ENCODE data around the gene NEDD4L.
"Not testable (repeated sequence)": the region's sequence is repeated elsewhere in the genome, so short reads cannot be mapped to it uniquely, and the experiment has no call there.

The NEDD4L gene

DNA sequence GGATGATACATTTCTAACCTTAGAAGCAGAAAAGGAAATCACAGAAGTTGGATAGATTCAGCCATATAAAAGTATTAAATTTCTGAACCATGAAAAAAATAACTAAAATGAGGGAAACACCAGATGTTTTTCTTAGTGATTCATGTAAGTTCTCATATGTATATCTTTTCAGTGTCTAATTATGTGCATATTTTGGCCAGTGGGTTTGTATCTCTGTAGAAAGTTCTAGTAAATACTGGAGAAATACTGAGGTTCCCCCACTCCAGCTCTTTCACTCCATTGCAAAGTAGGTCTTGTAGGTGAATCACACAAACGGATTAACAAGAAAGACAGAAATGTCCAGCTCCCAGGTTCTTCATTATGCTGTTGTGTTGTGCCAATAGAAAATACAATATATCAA is 222.3 kb downstream of the NEDD4L start:
- DNase-seq (ENCODE audit: low read depth), result no peak

DNA sequence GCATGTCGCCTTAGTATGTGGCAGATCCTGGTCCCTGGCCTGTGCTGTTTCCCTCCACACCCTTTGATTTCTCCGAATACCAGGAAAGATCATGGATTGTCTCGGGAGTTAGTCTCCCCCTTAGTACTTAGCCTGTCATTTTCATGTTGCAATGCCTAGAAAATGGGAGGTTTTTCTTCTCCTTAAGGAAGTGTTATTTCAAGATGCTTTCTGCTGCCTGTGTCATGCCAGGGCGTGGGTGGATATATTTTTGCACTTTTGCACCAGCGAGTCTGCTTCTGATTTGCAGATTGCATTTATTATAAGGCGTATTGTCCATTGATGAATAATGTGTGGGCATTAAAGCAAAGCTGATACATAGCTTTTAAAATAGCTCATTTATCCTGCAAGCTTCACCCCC is 223.5 kb downstream of the NEDD4L start:
- no peak for DNase-seq (ENCODE audit: low read depth)

DNA sequence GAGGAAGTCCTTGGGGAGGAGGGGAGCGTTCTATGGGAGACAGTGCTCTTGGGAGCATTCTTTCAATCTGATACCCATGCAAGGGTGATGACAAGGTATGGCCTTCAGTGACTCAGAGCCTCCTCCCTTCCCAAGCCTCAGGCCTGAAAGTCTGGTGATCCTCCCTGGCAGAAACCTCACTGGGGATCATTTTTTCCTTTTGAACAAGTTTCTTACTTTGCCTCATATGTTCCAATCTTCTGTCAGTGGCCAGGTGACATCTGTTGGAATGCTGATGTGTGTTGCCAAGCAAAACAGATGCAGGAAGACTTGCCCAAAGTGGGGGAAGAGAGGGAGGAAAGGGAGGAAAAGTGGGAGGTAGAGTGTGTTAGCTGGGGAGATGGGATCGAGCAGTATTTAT is 224.8 kb downstream of the NEDD4L start:
- DNase-seq (ENCODE audit: low read depth), result no peak

- no peak for DNase-seq (ENCODE audit: low read depth)
Observed at GRCh38 chr18:58269931-58270330, 225.9 kb downstream of the NEDD4L start.

- no peak for DNase-seq (ENCODE audit: low read depth)
Observed at GRCh38 chr18:58270396-58270795, 226.4 kb downstream of the NEDD4L start.

GRCh38 chr18:58271770-58272169 is 227.7 kb downstream of the NEDD4L start:
- DNase-seq (ENCODE audit: low read depth), result no peak

GRCh38 chr18:58272209-58272608 is 228.2 kb downstream of the NEDD4L start:
- DNase-seq (ENCODE audit: low read depth), result no peak

GRCh38 chr18:58272779-58273435 is 228.9 kb downstream of the NEDD4L start:
- no peak for DNase-seq (ENCODE audit: low read depth)

DNA sequence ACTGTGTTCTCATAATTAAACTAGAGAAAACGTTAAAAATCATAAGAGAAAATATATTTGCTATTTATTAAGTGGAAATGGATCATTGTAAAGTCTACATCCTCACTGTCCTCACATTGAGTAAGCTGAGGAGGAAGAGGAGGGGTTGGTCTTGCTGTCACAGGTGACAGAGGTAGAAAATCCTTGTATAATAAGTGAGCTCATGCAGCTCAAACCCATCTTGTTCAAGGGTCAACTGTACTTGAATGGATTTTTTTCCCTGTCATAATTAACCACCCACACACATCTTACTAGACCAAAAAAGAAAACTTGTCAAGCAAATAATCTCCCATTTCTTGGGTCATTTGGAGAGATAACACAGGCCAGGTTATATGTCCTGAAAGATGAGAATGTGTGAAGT is 231.2 kb downstream of the NEDD4L start:
- DNase-seq (ENCODE audit: low read depth), result no peak

DNA sequence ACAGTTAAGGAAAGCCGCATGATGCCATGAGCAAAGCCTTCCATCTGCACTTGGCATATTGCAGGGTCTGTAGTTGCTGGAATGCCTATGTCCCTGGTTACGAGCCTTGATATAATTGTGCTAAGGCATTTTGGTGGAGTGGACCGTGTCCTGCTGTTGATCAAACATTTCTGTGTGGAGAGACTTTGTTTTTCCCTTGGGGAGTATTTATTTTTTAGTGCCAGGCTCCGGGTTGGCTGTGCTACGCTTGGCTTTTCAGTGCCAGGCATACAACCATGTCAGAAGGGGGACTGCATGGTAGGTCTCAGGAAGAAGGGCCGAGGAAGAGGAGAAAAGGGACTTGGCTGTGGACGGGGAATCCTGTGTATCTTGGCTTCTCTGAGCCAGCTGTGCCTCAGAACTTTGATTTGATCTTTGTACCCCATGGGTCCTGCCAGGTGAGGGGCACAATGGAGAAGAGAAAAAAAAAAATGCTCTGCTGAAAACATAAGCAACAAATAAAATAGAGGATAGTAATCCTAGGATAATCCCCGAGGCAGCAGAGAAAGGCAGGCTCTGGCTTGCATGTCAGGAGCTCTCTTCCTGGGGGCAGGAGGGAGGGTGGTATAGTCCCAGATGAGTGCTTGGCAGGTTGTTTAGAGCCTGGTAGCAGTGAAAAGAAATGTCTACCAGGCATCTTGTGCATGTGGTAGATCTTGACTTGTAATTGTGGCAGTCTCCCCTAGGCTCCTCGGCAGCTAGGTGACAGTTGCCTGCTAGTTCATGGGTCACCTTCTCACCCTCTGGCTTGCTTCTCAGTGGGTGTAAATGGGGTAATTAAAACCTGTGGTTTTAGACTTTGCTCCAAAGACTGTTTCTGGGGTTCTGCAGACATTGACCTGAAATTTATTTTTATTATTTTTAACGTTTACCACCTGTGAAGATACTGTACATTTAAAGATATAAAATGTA is 233.0 kb downstream of the NEDD4L start:
- no peak for DNase-seq (ENCODE audit: low read depth)

- DNase-seq (ENCODE audit: low read depth), result no peak
Observed at GRCh38 chr18:58279504-58280175, 235.6 kb downstream of the NEDD4L start.

- no peak for DNase-seq (ENCODE audit: low read depth)
Observed at GRCh38 chr18:58280191-58280590, 236.2 kb downstream of the NEDD4L start.

- DNase-seq (ENCODE audit: low read depth), result not testable (repeated sequence)
Observed at GRCh38 chr18:58282872-58283271, 238.8 kb downstream of the NEDD4L start.

GRCh38 chr18:58284699-58285448 is 240.8 kb downstream of the NEDD4L start:
- DNase-seq (ENCODE audit: low read depth), result no peak

DNA sequence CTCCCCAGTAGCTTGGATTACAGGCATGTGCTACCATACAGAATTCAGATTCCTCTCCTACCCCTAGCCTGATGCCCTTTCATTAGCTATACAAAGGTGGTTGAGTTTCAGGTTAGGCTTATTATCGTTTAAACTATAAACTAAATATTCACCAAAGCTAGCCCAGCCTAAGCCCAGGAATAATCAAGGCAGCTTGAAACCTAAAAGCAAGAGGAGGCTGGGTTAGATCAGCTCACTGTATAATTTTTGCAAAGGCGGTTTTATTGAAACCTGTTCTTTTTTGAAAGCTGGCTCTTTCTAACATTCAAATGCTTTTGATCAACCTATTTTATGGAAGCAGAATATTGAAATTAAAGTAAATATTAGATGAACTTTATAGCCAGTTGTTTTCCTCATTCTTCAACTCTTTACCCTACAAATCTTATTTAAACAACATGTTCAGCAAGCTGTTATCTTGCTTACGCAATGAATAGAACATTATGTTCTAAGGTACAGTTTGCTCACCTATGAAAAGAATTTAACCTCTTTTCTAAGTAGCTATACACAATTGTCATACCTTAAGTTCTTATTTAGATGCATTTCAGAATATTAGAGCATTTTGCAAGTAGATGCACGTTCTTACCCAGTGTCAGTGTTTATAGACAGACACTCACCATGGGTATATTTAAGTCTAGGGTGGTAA is 241.6 kb downstream of the NEDD4L start:
- no peak for DNase-seq (ENCODE audit: low read depth)

- no peak for DNase-seq (ENCODE audit: low read depth)
Observed at GRCh38 chr18:58286632-58287352, 242.8 kb downstream of the NEDD4L start.

DNA sequence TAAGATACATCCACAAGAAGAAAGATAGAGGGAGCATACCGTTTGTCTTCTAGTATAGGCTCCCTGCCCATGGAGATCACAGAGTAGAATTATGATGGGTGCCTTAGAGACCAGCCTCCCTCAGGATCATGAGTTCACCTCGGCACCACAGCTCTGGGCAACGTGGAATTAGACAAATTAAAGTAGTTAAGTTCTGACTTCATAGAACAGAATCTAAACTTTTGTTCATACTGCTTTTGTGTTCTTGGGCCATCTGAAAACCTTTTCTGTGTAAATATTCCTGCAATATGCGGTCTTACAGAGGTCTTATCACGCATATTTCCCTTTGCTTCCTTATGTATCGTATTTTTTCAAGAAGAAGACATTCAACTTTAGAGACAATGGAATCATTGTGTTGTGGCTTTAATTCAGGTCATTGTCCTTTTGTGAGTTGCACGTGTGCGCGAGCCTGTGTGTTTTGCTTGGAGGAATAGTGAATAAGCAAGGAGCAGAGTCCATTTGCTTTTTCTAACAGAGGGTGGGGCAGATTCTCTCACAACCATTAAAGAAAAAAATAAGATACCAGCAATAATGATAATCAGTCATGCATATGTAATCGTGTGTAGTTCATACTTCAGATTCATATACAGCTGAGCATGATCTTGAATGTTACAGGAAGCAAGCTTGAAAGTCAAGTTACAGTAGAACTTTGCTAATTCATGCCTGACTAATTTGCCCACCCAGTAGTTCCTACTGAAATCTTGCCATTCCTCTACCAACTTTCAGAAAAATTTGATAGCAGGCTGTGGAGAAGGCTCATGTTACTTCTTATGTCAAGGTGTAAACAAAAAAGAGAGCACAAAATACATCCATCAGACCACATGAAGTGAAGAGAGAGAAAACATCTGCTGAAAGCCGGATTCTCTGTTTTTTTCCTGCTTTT is 243.6 kb downstream of the NEDD4L start:
- no peak for DNase-seq (ENCODE audit: low read depth)

- no peak for DNase-seq (ENCODE audit: low read depth)
Observed at GRCh38 chr18:58288921-58289797, 245.1 kb downstream of the NEDD4L start.
